Testis (tissue), 2 donors: ENCODE data around the gene COL6A2.

Experiments used
- POLR2A ChIP-seq: fragments of 450-650 bp; IDR thresholded peaks from one replicate; pipeline ENCODE4 v1.6.1; 2017; ENCODE audit warnings: antibody characterized with exemption, mild to moderate bottlenecking, moderate library complexity
- TF ChIP-seq, protein P1 (sequence below), 3 experiments: fragments of 450-650 bp in 2 of 3; fragments of 200-600 bp in 1 of 3; sonication (generic) in 1 of 3; IDR thresholded peaks; one replicate each; pipeline ENCODE4 v1.5.1; 2016 to 2019; ENCODE audit warnings: antibody characterized with exemption in 3 of 3, mild to moderate bottlenecking in 2 of 3, moderate library complexity in 1 of 3

DNA sequence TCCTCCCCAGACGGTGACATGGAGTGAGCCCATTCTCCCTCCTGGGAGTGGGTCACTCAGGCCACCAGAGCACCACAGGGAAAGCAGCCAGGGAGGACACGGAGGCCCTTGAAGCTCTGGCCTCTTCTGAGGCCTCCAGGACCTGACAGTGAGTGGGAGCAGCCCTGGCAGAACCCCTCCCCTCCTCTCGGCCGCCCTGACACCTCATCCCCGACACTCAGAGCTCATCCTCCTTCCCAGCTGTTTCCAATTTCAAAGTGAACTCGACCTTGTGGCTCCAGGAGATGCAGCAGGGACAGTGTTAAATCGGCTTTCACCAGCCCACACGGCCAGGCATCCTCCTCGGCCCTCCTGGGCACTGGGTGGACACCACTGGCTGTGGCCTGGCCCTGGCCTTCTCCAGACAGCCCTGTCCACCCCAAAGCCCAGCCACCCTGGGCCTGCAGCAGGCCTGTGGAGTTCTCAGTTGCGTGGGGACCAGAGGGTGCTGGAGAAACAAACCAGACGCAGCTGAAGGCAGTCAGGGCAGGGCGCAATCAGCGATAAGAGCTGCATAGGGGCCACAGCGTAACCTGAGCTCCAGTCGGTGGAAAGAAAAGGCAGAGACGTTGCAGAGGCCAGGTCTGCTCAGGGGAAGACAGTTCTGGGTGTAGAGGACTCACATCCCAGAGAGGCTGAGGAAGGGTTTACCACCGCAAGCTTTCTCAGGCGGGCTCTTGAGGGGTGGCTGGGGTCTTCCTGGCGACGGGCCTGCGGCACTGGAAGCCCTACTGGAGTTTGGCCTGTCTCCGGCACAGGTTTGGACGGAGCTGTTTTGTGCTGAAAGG is 30.4 kb downstream of the COL6A2 start:
- no peak for TF ChIP-seq POLR2A
- TF ChIP-seq, protein P1, sequence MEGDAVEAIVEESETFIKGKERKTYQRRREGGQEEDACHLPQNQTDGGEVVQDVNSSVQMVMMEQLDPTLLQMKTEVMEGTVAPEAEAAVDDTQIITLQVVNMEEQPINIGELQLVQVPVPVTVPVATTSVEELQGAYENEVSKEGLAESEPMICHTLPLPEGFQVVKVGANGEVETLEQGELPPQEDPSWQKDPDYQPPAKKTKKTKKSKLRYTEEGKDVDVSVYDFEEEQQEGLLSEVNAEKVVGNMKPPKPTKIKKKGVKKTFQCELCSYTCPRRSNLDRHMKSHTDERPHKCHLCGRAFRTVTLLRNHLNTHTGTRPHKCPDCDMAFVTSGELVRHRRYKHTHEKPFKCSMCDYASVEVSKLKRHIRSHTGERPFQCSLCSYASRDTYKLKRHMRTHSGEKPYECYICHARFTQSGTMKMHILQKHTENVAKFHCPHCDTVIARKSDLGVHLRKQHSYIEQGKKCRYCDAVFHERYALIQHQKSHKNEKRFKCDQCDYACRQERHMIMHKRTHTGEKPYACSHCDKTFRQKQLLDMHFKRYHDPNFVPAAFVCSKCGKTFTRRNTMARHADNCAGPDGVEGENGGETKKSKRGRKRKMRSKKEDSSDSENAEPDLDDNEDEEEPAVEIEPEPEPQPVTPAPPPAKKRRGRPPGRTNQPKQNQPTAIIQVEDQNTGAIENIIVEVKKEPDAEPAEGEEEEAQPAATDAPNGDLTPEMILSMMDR (IDR thresholded peaks at IDR 0.05), result no peak
